ENCODE results near the gene ARAP2. TPM values are rescaled to one million over a fixed set of nuclear protein-coding genes. Genes with fewer than 3 reads are reported as not detected.
A peak's percentile ranks its signal among the peaks of the same experiment; 100 is the strongest.
"Not testable (repeated sequence)": the region's sequence is repeated elsewhere in the genome, so short reads cannot be mapped to it uniquely, and the experiment has no call there.

The ARAP2 gene
- total RNA-seq, 1 experiment from 2014 or later: 8.3 TPM

GRCh38 chr4:36198861-36199260 lies 45.5 kb downstream of the ARAP2 start:
- DNase-seq (ENCODE audit: low read depth, low spot score): no peak
- in situ Hi-C loops (cut with HindIII; ENCODE audit: low pct_unique_long_range_greater_than_20kb, low sequenced_read_pairs): no loop called here

DNA sequence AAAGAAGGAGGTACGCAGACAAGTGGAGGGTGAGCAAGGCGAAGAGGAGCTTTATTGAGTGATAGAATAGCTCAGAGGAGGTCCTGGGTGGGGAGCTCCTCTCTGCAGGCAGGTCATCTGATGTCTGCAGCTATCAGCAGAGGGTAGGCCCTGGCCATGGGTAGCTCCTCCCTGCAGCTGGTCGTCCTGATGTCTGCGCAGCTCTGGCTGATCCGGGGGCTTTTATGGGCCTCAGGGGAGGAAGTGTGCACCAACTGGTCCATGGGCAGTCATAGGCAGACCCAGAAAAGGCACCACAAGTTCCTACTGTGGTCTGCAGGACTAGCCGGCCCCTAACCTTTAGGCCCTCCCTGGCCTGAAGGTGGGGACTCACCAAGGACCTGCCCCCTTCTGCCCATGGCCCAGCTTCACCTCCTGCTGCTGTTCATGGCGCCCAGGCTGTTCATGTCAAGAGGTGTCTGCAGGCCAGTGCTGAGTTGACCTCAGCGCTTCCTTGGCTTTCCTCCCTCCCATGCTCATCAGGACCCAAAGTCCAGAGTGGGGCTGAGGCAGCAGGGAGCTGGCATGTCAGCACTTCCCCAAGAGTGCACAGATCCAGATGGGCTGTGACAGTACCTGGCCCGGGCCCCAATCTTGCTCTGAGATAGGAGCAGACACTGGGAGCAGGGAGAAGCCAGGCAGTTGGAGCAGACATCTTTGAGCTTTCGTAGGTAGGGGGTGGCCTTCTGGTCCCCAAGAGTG lies 46.1 kb downstream of the ARAP2 start:
- DNase-seq (ENCODE audit: low read depth, low spot score): no peak
- in situ Hi-C loops (cut with HindIII; ENCODE audit: low pct_unique_long_range_greater_than_20kb, low sequenced_read_pairs): no loop called here

DNA sequence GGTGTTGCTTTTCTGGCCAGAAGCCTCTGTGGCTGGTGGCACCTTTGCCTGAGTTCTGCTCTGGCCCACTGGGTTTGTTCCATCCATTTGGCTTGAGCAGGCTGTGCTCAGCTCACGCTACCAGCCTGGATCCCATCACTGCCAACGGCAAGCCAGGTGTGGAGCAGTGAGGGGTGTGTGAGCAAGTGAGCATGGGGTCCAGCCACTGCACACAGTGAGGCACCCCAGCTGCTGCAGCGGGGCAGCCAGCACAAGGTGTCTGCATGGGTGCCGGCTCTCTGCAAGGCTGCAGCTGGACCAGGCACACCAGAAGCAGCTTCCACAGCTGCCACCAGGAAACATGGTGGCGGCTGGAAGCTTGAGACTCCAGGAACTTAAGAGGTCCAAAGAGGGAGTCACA lies 46.8 kb downstream of the ARAP2 start:
- in situ Hi-C loops (cut with HindIII; ENCODE audit: low pct_unique_long_range_greater_than_20kb, low sequenced_read_pairs): no loop called here
- no peak for DNase-seq (ENCODE audit: low read depth, low spot score)

DNA sequence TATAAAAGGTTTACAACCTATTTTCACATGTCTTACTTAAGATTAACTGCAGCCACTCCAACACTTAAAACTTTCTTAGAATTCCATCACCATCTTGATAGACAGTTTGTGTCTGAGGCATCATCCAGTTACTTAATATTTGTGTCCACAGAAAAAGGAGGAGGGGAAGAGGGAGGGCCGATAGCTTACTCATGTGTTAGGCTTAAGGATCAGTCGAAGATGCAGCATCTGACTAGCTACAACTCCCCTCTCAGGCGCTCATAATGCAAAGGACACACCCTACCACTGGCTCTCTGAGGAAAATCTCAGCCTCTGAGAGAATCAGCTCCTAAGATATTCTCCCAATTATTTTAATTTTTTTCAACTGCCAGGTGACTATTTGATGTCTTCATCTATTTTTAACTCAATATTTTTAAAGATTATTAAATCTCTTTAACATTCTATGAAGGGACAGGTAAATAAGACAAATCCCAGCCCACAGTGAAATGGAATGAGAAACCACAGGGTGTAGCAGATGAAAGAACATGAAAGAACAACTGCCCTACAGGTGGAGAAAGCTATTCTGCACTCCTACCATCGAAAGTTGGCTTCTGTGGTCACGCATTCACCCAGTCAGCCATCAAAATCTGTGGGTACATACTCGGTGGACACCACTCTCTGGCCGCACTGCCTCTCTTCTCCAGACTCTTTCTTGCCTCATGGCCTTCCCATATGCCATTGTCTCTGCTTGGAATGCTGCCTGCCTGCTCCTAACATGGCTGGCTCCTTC lies 48.0 kb downstream of the ARAP2 start:
- DNase-seq (ENCODE audit: low read depth, low spot score): no peak
- in situ Hi-C loops (cut with HindIII; ENCODE audit: low pct_unique_long_range_greater_than_20kb, low sequenced_read_pairs): no loop called here

DNA sequence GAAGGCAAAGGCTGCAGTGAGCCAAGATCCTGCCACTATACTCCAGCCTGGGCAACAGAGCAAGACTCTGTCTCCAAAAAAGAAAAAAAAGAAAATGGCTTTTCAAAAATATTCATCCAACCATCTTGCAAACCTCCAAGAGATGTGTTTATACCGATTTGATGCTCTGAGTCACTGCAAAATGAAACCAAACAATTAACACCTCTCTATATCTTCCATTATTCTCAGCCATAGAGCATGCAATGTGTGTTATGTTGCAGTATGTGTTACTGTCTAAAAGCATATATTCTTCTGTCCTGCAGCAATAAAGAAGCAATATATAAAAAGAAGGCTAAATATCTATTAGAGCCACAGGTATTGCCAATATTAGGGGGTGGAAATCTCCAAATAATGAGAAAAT lies 51.4 kb downstream of the ARAP2 start:
- in situ Hi-C loops (cut with HindIII; ENCODE audit: low pct_unique_long_range_greater_than_20kb, low sequenced_read_pairs): no loop called here

DNA sequence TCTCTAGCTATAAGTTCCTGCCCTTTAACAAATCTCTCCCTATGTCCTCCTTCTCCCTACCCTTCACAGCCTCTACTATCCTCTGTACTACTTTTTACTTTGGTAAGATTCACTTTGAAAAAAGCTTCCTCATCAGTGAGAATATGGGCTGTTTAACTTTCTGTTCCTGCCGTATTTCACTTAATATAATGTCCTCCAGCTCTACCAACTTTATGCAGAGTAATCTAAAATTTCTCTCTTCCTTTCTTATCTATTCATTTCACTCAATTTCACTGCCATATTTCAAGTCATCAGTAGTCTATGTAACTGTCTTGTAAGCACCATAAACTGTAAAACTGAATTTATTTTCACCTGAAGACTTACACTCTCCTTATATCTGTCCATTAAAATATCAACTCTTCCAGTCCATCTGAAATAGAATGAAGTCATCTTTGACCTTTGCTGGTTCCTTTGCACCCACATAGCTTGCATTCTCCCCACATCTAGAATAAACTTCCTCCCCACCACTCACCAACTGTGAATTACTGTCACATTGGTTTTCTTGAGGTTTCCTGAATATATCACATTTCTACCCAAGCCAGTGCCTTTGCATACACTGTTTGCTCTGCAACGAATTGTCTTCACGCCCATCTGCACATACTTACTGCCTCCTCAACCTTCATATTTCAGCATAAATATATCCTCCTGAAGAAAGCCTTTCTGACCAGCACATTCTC lies 54.6 kb downstream of the ARAP2 start:
- in situ Hi-C loops (cut with HindIII; ENCODE audit: low pct_unique_long_range_greater_than_20kb, low sequenced_read_pairs): no loop called here
- DNase-seq (ENCODE audit: low read depth, low spot score): no peak

More for the DNA sequence above, 51.4 kb downstream of the ARAP2 start:
- no peak for DNase-seq (ENCODE audit: low read depth, low spot score)

DNA sequence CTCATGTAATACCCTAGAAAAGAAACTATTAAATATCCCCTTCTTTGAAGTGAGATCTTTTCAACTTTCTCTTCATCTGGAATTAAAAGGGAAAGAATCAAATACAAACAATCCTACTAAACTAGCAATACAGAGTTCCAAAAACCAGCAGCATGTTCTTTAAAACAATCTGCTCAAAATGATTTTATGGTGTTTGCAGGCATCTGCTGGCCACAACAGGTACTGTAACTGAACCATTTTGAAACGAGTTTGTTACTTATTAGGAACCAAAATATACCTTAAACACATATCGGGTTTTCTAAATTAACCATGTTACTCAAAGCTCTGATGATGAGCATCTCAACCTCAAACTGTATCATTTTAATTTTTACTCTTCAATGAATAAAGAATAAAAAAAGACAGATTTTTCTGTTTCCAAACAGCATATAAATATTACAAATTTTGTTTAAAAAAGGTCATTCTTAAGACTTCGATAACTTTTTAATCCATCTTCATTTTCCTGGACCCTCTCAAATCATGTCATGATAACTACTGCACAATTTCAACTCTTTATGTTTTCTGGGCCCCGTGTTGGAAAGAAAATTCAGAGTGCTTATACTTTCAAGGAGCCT lies 56.5 kb downstream of the ARAP2 start:
- in situ Hi-C loops (cut with HindIII; ENCODE audit: low pct_unique_long_range_greater_than_20kb, low sequenced_read_pairs): no loop called here
- DNase-seq (ENCODE audit: low read depth, low spot score): peak; percentile 62

- in situ Hi-C loops (cut with HindIII; ENCODE audit: low pct_unique_long_range_greater_than_20kb, low sequenced_read_pairs): no loop called here
- no peak for DNase-seq (ENCODE audit: low read depth, low spot score)
Measured at GRCh38 chr4:36183665-36184393, 60.5 kb downstream of the ARAP2 start.

- DNase-seq (ENCODE audit: low read depth, low spot score): no peak
- in situ Hi-C loops (cut with HindIII; ENCODE audit: low pct_unique_long_range_greater_than_20kb, low sequenced_read_pairs): no loop called here
Measured at GRCh38 chr4:36183232-36183631, 61.1 kb downstream of the ARAP2 start.

GRCh38 chr4:36182315-36182714 lies 62.0 kb downstream of the ARAP2 start:
- in situ Hi-C loops (cut with HindIII; ENCODE audit: low pct_unique_long_range_greater_than_20kb, low sequenced_read_pairs): not testable (repeated sequence)

DNA sequence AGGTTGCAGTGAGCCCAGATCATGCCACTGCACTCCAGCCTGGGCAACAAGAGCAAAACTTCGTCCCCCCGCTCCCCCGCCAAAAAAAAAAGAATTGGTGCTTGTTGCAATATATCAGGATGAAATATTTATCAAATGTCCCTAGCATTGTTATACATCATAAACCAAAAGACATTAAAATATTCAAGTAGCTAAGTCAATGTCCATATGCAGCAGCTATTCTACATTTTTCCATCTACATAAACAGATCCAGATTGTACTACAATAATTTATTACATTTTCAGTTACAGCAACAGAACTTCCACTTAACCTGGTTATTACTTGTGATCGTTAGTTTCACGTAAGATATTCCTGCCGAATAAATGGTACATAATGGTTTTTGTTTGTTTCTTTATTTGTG lies 64.1 kb downstream of the ARAP2 start:
- no peak for DNase-seq (ENCODE audit: low read depth, low spot score)
- in situ Hi-C loops (cut with HindIII; ENCODE audit: low pct_unique_long_range_greater_than_20kb, low sequenced_read_pairs): no loop called here

More at GRCh38 chr4:36182315-36182714, 62.0 kb downstream of the ARAP2 start:
- DNase-seq (ENCODE audit: low read depth, low spot score): not testable (repeated sequence)

DNA sequence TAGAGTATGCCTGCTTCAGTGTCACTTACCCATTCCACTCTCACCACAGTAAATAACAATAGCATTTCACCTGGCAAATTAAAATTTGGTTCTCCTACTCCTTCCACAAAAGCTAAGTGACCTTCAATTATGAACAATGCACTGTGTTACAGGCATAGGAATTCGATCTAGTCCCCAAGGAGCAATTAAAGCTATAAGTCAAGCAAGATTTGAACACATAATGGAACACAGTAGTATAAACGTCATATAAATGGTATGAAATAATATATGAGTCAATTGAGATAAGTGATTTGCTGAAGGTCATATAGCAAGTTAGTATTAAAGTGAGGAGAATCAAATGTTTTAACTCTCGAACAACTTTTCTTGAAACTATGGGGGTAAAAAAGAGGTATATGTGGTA lies 65.8 kb downstream of the ARAP2 start:
- DNase-seq (ENCODE audit: low read depth, low spot score): no peak
- in situ Hi-C loops (cut with HindIII; ENCODE audit: low pct_unique_long_range_greater_than_20kb, low sequenced_read_pairs): no loop called here

DNA sequence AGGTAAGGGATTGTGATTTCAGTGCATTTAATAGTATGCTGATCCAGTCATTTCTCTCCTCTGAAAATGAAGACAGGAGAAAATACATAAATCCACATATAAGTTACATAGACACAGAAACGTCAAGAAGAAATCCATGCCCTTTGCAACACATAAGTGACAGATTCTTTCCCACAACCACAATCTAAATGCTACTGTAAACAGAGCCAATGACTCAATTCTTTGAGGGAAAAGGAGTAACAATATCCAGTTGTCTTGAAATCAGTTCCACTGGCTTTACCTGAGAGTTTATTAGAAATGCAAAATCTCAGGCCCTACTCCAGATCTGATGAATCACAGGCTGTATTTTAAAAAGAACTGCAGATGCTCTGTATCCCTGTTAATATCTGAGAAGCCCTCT lies 66.4 kb downstream of the ARAP2 start:
- in situ Hi-C loops (cut with HindIII; ENCODE audit: low pct_unique_long_range_greater_than_20kb, low sequenced_read_pairs): no loop called here
- DNase-seq (ENCODE audit: low read depth, low spot score): no peak

- in situ Hi-C loops (cut with HindIII; ENCODE audit: low pct_unique_long_range_greater_than_20kb, low sequenced_read_pairs): no loop called here
- no peak for DNase-seq (ENCODE audit: low read depth, low spot score)
Measured at GRCh38 chr4:36174570-36174969, 69.7 kb downstream of the ARAP2 start.

GRCh38 chr4:36173905-36174304 lies 70.4 kb downstream of the ARAP2 start:
- in situ Hi-C loops (cut with HindIII; ENCODE audit: low pct_unique_long_range_greater_than_20kb, low sequenced_read_pairs): no loop called here
- DNase-seq (ENCODE audit: low read depth, low spot score): no peak

- in situ Hi-C loops (cut with HindIII; ENCODE audit: low pct_unique_long_range_greater_than_20kb, low sequenced_read_pairs): no loop called here
Measured at GRCh38 chr4:36172656-36173055, 71.7 kb downstream of the ARAP2 start.

DNA sequence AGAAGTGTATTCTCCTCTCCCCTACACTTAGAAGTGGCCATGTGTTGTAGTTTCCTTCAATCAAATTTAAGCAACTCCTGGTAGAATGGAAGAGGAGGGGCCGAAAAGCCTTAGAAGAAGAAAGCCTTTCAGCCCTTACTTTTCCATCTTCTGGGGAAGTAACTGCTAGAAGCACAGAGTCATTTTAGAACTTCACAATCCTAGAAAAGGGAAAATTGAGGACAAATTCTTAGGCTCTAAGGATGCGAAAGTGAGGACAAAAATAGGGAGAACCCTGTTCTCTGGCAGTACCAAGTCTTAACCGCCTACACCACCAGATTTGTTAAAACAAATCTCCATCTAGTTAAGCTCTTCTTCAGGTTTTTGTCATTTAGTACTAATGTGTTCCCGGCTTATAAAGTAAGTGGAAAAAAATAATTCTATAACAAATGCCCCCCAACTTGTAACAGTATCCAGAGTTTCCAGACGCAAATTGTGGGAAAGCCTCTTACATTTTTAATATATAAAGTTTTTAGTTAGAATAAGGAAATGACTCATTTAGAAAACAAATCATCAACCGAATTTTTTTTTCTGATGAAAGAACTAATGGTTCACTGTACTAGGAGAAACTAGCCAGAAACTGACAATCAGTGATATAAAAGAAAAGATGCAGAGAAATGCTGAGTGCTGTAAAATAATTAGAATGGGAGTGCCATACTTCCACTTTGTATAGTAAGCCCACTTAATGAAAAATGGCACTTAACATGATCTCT lies 76.0 kb downstream of the ARAP2 start:
- DNase-seq (ENCODE audit: low read depth, low spot score): no peak
- in situ Hi-C loops (cut with HindIII; ENCODE audit: low pct_unique_long_range_greater_than_20kb, low sequenced_read_pairs): no loop called here

More at GRCh38 chr4:36172656-36173055, 71.7 kb downstream of the ARAP2 start:
- no peak for DNase-seq (ENCODE audit: low read depth, low spot score)

Data from SK-MEL-5 (cell line).